Suppressor macrophage treated with lipopolysaccharide for 4 hours (primary cell): ENCODE measurements around the gene PRKCE.

Experiments used
- DNase-seq: peaks from one replicate; pipeline ENCODE4 v3.0.0-alpha.2; 2020

The PRKCE gene

DNA sequence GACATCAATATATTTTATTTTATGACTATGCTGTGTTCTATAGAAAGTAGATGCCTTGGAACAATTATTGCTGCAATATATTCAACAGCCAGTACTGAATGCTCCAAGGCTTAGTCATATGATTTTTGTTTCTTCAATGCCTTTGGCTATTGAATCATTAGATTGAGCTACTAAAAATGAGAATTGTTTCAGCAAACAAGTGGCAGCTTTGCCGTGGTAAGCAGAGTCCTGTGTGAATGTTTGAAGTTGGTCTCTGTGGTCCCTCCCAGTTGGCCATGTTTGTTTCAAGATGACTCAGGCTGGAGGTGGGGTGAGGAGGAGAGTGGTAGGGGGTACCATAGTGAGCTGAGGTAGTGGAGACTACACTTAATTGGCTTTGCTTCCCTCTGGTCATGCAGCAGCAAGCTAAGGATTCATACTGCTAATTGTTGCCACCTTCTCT, 447.2 kb downstream of the PRKCE start:
- peak; percentile 49 for DNase-seq

- DNase-seq, result no peak
Measured at GRCh38 chr2:46101557-46102220, 450.2 kb downstream of the PRKCE start.

- DNase-seq, result no peak
Measured at GRCh38 chr2:46106690-46107089, 455.2 kb downstream of the PRKCE start.

DNA sequence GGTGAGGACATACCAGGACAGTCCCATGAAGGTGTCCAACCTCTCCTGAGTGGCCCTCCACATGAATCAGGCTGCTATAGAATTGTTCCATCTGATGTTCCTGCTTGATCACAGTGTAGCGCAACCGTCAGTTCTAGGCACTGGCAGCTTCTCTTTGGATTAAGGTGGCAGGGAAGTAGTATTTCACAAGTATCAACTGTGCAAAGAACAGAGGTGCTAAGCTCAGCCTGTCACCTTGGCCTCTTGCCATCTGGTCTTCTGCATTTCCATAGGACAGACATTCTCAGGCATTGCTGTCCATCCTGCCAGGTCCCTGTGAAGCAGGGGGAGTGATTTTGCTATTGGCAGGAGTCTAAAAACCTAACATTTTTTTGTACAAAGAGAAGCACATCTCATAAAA, 463.5 kb downstream of the PRKCE start:
- DNase-seq, result no peak

- no peak for DNase-seq
Measured at GRCh38 chr2:46116150-46116549, 464.7 kb downstream of the PRKCE start.

GRCh38 chr2:46116553-46116991, 465.1 kb downstream of the PRKCE start:
- DNase-seq, result no peak

GRCh38 chr2:46117379-46117778, 465.9 kb downstream of the PRKCE start:
- DNase-seq, result no peak

DNA sequence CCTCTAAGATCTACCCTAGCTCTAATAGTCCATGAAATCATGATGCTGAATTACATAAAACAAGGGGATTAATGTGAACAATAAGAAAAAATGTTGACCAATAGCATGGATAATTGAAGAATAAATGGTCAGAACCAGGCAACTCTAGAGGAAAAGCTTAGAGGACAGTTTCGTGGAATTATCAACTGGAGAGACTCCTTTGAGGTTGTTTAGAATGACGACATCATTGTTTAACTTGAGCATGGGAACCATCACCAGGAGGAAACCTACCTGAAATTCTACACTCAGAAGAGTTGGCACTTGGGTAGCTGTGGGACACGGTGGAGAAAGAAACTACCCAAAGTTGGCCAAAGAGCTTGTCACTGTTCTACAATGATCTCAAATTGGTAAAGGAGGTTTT, 466.5 kb downstream of the PRKCE start:
- DNase-seq, result no peak

- no peak for DNase-seq
Measured at GRCh38 chr2:46118656-46119371, 467.3 kb downstream of the PRKCE start.

DNA sequence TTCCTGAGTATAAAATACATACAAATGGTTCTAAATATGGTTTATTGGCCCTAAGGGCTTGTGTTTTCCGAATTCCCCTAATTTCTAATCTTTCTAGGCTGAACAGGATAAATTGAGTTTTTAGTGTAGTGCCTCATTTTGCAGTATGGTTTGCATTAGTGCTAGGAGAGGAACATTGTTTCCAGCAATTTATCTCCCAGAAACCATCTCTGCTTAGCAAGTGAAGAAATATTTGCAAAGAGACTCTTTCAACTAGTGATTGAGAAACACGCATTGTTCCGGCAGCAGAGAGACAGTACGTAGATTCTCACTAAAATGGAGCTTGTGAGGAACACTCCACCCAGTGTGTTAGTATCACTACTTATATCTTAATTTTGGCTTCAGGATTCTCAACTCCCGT, 468.0 kb downstream of the PRKCE start:
- DNase-seq, result no peak

GRCh38 chr2:46120792-46121555, 469.5 kb downstream of the PRKCE start:
- DNase-seq, result no peak

DNA sequence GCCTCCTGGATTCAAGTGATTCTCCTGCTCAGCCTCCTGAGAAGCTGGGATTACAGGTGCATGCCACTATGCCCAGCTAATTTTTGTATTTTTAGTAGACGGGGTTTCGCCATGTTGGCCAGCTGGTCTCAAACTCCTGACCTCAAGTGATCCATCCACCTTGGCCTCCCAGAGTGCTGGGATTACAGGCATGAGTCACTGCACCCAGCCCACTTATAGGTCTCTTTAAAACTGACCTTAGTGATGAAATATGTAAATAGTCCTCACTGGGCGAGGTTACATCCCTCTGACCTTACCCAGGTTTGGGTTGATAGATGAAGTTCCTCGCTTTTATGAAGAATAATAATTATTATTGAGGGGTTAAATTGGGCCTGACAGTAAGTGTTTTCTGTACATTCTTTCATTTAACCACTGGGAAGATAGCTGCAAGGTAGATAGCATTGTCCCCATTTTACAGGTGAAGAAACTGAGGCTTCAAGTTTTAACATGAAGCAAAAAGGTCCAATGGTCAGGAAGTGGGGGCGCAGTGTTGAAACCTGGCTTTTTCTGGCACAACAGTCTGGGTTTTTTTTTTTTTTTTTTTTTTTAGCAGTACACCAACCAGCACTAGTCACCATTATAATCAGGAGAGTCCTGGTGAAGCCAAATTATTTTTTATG, 471.0 kb downstream of the PRKCE start:
- no peak for DNase-seq

DNA sequence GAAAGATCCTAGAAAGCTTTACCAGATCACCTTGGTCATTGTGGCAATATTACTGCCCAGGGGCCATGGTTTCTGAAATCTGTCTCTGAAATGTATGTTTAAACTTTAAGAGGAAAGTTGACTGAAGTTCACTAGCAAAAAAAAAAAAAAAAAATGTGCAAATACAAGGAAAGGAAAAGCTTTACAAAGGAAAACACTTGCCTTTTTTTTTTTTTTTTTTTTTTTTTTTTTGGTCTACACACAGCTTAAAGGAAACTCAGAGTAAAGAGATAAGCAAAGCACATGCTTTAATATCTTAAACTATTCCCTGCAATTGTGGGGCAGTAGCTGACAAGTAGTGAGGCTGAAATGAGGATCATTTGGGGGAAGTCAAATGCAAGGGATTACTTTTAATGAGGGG, 471.5 kb downstream of the PRKCE start:
- no peak for DNase-seq

DNA sequence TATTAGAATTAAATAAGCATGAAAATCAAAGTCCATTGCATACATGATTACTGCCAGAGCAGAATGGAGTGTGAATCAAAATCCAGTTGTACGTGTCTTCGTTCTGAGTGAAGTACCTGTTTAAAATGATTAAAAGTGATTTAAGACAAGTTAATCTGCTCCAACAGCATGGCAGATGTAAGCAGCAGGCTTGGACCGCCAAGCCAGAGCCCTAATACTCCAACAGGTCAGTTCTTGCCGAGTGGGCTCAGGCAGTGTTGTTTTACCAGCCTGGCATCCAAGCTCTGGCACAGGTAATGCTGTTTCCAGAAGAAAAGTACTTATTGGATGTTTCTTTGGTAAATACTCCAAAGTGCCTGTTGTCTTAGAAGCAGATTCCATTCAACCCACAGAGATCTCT, 474.3 kb downstream of the PRKCE start:
- DNase-seq, result no peak

GRCh38 chr2:46126571-46126970, 475.1 kb downstream of the PRKCE start:
- DNase-seq, result no peak

DNA sequence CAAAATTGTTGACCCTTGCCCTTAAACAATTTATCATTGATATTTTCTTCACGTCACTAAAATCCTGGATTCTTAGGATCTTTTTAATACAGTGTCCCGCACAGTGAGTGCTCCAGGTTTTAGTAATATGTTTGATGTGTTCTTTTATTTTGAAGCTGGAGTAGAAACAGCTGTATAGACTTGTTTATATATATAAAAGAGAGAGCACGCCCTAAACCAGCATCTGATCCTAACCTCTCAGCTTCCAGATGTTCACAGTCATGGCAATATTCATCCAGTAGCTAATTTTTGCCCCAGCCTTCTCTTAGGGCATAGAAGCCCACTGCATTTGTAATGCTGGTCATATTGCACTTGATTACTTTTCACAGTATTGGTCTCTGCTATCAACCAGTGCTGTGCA, 475.7 kb downstream of the PRKCE start:
- no peak for DNase-seq

DNA sequence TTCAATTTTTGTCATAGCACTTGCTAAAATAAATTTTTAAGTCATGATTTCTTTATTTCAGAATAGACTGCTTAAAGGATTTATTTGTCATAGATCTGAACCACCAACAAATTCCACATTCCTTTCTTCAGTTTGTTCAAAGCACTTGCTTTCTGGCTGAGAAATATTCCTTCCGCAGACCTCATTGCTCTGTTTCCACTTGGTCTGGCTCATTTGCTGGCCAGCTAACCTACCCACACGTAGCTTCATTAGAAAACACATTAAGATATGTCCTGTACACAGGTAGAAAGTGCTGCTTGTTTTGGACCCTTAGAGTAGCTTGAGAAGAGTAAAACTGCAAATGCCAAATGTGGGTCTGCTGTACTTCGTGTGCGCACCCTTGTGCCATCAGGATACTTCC, 479.0 kb downstream of the PRKCE start:
- no peak for DNase-seq

GRCh38 chr2:46132996-46133395, 481.5 kb downstream of the PRKCE start:
- DNase-seq, result no peak

DNA sequence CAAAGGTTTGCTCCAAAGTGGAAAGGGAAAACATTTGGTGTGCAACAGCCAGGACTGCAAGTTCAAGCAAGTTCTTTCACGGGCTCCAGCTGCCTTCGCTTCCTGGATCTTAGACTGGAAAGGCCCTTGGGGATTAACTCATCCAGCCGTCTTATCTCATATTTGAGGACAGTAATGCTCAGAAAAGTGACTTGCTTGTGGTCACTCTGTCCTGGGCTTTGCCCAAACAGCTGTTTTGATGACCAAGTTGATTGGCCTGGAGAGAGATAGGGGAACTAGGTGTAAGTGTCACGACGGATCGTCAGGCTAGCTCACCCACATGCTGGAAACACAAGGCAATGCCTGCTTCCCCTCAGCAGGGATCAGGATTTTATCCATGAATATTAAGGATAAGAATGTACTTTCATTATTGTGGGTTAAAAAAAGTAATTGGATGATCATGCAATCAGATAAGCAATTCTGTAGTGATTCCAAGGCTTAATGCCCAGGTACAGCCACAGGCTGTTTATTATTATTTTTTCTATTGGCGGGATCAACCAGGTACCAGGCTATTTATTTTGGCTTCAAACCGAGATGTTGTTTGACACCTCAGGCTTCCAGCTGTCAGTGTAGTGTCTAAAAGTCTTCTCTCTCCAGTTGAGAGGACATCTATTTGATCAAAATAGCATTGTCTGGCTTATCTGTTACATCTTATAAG, 483.2 kb downstream of the PRKCE start:
- no peak for DNase-seq

DNA sequence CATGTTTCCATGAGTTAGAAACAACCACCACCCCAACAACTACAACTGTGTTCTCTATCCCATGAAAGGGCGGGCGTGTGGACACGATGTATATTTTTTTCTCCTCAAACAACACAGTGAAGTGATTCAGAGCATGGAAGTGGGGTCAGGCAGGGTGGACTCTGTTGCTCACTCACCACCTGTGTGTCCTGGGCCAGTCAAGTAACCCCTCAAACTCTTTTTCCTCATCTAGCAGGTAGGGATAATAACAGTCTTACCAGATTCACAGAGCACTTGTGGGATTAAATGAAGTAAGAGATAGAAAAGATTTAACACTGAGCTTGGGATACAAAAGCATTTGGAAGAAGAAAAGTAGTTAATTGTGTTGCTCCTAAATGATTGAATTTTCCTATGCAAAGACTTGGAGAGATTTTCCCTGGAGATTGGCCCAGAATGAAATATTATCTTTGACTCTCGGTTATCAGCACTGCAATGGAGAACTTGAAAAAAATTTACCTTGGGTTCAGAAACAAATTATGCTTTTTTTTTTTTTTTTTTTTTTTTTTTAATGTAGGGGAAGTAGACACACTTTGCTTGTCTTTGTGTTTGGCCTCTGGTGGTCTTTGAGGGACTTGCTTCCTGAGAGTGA, 483.9 kb downstream of the PRKCE start:
- DNase-seq, result no peak

DNA sequence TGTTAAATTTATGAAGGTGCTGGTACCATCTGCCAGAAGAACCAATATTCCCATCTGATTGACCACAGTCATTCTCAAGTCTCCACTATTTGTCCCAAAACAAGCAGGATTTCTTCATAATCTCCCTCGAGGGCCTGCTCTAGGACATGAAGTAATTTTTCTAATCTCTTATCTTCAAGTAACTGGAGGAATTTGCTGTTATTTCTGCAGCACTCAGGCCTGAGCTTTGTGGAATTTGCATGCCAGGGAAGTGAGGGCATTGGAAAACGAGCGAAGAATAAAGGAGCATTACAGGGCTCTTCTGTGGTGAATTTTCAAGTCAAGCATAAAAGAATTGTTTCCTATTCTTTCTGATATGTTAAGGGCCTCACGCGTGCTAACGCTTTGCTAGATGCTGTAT, 484.5 kb downstream of the PRKCE start:
- DNase-seq, result no peak

DNA sequence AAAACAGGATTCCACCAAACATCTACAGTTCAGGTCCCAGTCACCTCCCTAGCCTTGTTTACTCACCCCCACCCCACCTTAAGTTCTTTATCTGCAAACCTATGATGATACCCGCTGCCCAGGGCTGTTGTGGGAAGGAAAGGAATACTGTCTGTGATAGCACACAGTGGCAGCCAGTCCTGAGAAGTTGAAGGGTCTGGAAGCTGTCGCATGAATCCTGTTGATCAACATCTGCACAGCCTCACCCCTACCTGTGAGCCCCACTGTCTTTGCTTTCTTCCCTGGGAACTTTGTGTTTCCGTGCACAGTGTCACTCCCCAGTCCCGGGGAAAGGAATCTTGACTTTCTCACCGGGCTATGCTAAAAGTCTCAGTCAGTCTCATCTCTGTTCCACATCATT, 485.0 kb downstream of the PRKCE start:
- DNase-seq, result no peak
